ENCODE measurements around the gene CFDP1.

Gene CFDP1

GRCh38 chr16:75264999-75265910, 168.0 kb downstream of the CFDP1 start:
- H3K4me1 ChIP-seq (ENCODE audit: control insufficient read depth in 5 of 5, insufficient read depth in 5 of 5, low read length in 5 of 5): peaks cover 14 to 58% (median 50%) of the 10 kb centered on the region in 5 donors
- H3K4me3 ChIP-seq (ENCODE audit: low read depth in 1 of 5, low read length in 5 of 5): peak overlapping the region; percentile 67 to 87 (median 77)
- H3K9me3 ChIP-seq (ENCODE audit: control insufficient read depth in 5 of 5, low read length in 5 of 5): no peaks in the 10 kb centered on the region
- no peaks in the 10 kb centered on the region for H3K36me3 ChIP-seq (ENCODE audit: control insufficient read depth in 5 of 5, insufficient read depth in 5 of 5, low read length in 5 of 5)
- no peaks in the 10 kb centered on the region for H3K27me3 ChIP-seq (ENCODE audit: control insufficient read depth in 5 of 5, insufficient read depth in 4 of 5, low read length in 5 of 5)
- peak overlapping the region; percentile 39 to 99 (median 97) for H3K9ac ChIP-seq (ENCODE audit: low read length in 5 of 5)
- H3K27ac ChIP-seq (ENCODE audit: low read depth, low read length): peak overlapping the region; percentile 96

- H3K27ac ChIP-seq (ENCODE audit: low read depth, low read length): peak overlapping the region; percentile 96
- H3K9ac ChIP-seq (ENCODE audit: low read length in 5 of 5): peak overlapping the region; percentile 39 to 99 (median 97)
- H3K9me3 ChIP-seq (ENCODE audit: control insufficient read depth in 5 of 5, low read length in 5 of 5): no peaks in the 10 kb centered on the region
- H3K4me3 ChIP-seq (ENCODE audit: low read depth in 1 of 5, low read length in 5 of 5): peak overlapping the region; percentile 67 to 87 (median 77)
- H3K4me1 ChIP-seq (ENCODE audit: control insufficient read depth in 5 of 5, insufficient read depth in 5 of 5, low read length in 5 of 5): peaks cover 14 to 58% (median 50%) of the 10 kb centered on the region in 5 donors
- no peaks in the 10 kb centered on the region for H3K27me3 ChIP-seq (ENCODE audit: control insufficient read depth in 5 of 5, insufficient read depth in 4 of 5, low read length in 5 of 5)
- H3K36me3 ChIP-seq (ENCODE audit: control insufficient read depth in 5 of 5, insufficient read depth in 5 of 5, low read length in 5 of 5): no peaks in the 10 kb centered on the region
Observed at GRCh38 chr16:75264457-75264998, 168.8 kb downstream of the CFDP1 start.

GRCh38 chr16:75263963-75264445, 169.3 kb downstream of the CFDP1 start:
- H3K27me3 ChIP-seq (ENCODE audit: control insufficient read depth in 5 of 5, insufficient read depth in 4 of 5, low read length in 5 of 5): no peaks in the 10 kb centered on the region
- H3K4me1 ChIP-seq (ENCODE audit: control insufficient read depth in 5 of 5, insufficient read depth in 5 of 5, low read length in 5 of 5): peaks cover 14 to 60% (median 50%) of the 10 kb centered on the region in 5 donors
- peak overlapping the region; percentile 67 to 87 (median 77) for H3K4me3 ChIP-seq (ENCODE audit: low read depth in 1 of 5, low read length in 5 of 5)
- H3K36me3 ChIP-seq (ENCODE audit: control insufficient read depth in 5 of 5, insufficient read depth in 5 of 5, low read length in 5 of 5): no peaks in the 10 kb centered on the region
- H3K9me3 ChIP-seq (ENCODE audit: control insufficient read depth in 5 of 5, low read length in 5 of 5): no peaks in the 10 kb centered on the region
- H3K27ac ChIP-seq (ENCODE audit: low read depth, low read length): peak overlapping the region; percentile 96
- H3K9ac ChIP-seq (ENCODE audit: low read length in 5 of 5): peak overlapping the region; percentile 39 to 99 (median 97)

- Histone ChIP-seq H3K4me1 (ENCODE audit: control insufficient read depth in 5 of 5, insufficient read depth in 5 of 5, low read length in 5 of 5) (peaks cover 14 to 66% (median 54%) of the 10 kb centered on the region in 5 donors), H3K4me3 (ENCODE audit: low read depth in 1 of 5, low read length in 5 of 5) (peak overlapping the region; percentile 36 to 87 (median 76)), H3K27me3 (ENCODE audit: control insufficient read depth in 5 of 5, insufficient read depth in 4 of 5, low read length in 5 of 5) (no peaks in the 10 kb centered on the region), H3K9ac (ENCODE audit: low read length in 5 of 5) (peak overlapping the region in 4 of 5 donors; percentile 18 to 98 (median 90)), H3K36me3 (ENCODE audit: control insufficient read depth in 5 of 5, insufficient read depth in 5 of 5, low read length in 5 of 5) (no peaks in the 10 kb centered on the region), H3K9me3 (ENCODE audit: control insufficient read depth in 5 of 5, low read length in 5 of 5) (no peaks in the 10 kb centered on the region), H3K27ac (ENCODE audit: low read depth, low read length) (peak overlapping the region; percentile 96)
Observed at GRCh38 chr16:75263291-75263962, 169.9 kb downstream of the CFDP1 start.

- Histone ChIP-seq H3K27ac (ENCODE audit: low read depth, low read length) (peak overlapping the region; percentile 96), H3K4me1 (ENCODE audit: control insufficient read depth in 5 of 5, insufficient read depth in 5 of 5, low read length in 5 of 5) (peaks cover 14 to 72% (median 60%) of the 10 kb centered on the region in 5 donors), H3K4me3 (ENCODE audit: low read depth in 1 of 5, low read length in 5 of 5) (peak overlapping the region in 1 of 5 donors; percentile 26), H3K36me3 (ENCODE audit: control insufficient read depth in 5 of 5, insufficient read depth in 5 of 5, low read length in 5 of 5) (no peaks in the 10 kb centered on the region), H3K9me3 (ENCODE audit: control insufficient read depth in 5 of 5, low read length in 5 of 5) (no peaks in the 10 kb centered on the region), H3K9ac (ENCODE audit: low read length in 5 of 5) (peak overlapping the region in 2 of 5 donors; percentile 33 to 53), H3K27me3 (ENCODE audit: control insufficient read depth in 5 of 5, insufficient read depth in 4 of 5, low read length in 5 of 5) (no peaks in the 10 kb centered on the region)
Observed at GRCh38 chr16:75262800-75263127, 170.5 kb downstream of the CFDP1 start.

- H3K27me3 ChIP-seq (ENCODE audit: control insufficient read depth in 5 of 5, insufficient read depth in 4 of 5, low read length in 5 of 5): no peaks in the 10 kb centered on the region
- H3K9me3 ChIP-seq (ENCODE audit: control insufficient read depth in 5 of 5, low read length in 5 of 5): no peaks in the 10 kb centered on the region
- H3K9ac ChIP-seq (ENCODE audit: low read length in 5 of 5): peak overlapping the region in 2 of 5 donors; percentile 33 to 37
- H3K4me1 ChIP-seq (ENCODE audit: control insufficient read depth in 5 of 5, insufficient read depth in 5 of 5, low read length in 5 of 5): peaks cover 14 to 78% (median 65%) of the 10 kb centered on the region in 5 donors
- H3K36me3 ChIP-seq (ENCODE audit: control insufficient read depth in 5 of 5, insufficient read depth in 5 of 5, low read length in 5 of 5): no peaks in the 10 kb centered on the region
- H3K27ac ChIP-seq (ENCODE audit: low read depth, low read length): peak overlapping the region; percentile 96
- H3K4me3 ChIP-seq (ENCODE audit: low read depth in 1 of 5, low read length in 5 of 5): peak overlapping the region in 1 of 5 donors; percentile 26
Observed at GRCh38 chr16:75262104-75262799, 171.1 kb downstream of the CFDP1 start.

- Histone ChIP-seq H3K4me1 (ENCODE audit: control insufficient read depth in 5 of 5, insufficient read depth in 5 of 5, low read length in 5 of 5) (peaks cover 15 to 80% (median 71%) of the 10 kb centered on the region in 5 donors), H3K36me3 (ENCODE audit: control insufficient read depth in 5 of 5, insufficient read depth in 5 of 5, low read length in 5 of 5) (no peaks in the 10 kb centered on the region), H3K27ac (ENCODE audit: low read depth, low read length) (peak overlapping the region; percentile 96), H3K27me3 (ENCODE audit: control insufficient read depth in 5 of 5, insufficient read depth in 4 of 5, low read length in 5 of 5) (no peaks in the 10 kb centered on the region), H3K9ac (ENCODE audit: low read length in 5 of 5) (peak overlapping the region in 1 of 5 donors; percentile 4), H3K4me3 (ENCODE audit: low read depth in 1 of 5, low read length in 5 of 5) (no peak overlapping the region), H3K9me3 (ENCODE audit: control insufficient read depth in 5 of 5, low read length in 5 of 5) (no peaks in the 10 kb centered on the region)
Observed at GRCh38 chr16:75261590-75262078, 171.7 kb downstream of the CFDP1 start.

- Histone ChIP-seq H3K4me1 (ENCODE audit: control insufficient read depth in 5 of 5, insufficient read depth in 5 of 5, low read length in 5 of 5) (peaks cover 19 to 80% (median 71%) of the 10 kb centered on the region in 5 donors), H3K4me3 (ENCODE audit: low read depth in 1 of 5, low read length in 5 of 5) (no peak overlapping the region), H3K9ac (ENCODE audit: low read length in 5 of 5) (no peak overlapping the region), H3K36me3 (ENCODE audit: control insufficient read depth in 5 of 5, insufficient read depth in 5 of 5, low read length in 5 of 5) (no peaks in the 10 kb centered on the region), H3K27me3 (ENCODE audit: control insufficient read depth in 5 of 5, insufficient read depth in 4 of 5, low read length in 5 of 5) (no peaks in the 10 kb centered on the region), H3K9me3 (ENCODE audit: control insufficient read depth in 5 of 5, low read length in 5 of 5) (no peaks in the 10 kb centered on the region), H3K27ac (ENCODE audit: low read depth, low read length) (no peak overlapping the region)
Observed at GRCh38 chr16:75260851-75261589, 172.3 kb downstream of the CFDP1 start.

GRCh38 chr16:75258807-75259141, 174.5 kb downstream of the CFDP1 start:
- Histone ChIP-seq H3K27ac (ENCODE audit: low read depth, low read length) (no peak overlapping the region), H3K9ac (ENCODE audit: low read length in 5 of 5) (no peak overlapping the region), H3K27me3 (ENCODE audit: control insufficient read depth in 5 of 5, insufficient read depth in 4 of 5, low read length in 5 of 5) (no peaks in the 10 kb centered on the region), H3K36me3 (ENCODE audit: control insufficient read depth in 5 of 5, insufficient read depth in 5 of 5, low read length in 5 of 5) (no peaks in the 10 kb centered on the region), H3K4me1 (ENCODE audit: control insufficient read depth in 5 of 5, insufficient read depth in 5 of 5, low read length in 5 of 5) (peaks cover 21 to 82% (median 76%) of the 10 kb centered on the region in 5 donors), H3K4me3 (ENCODE audit: low read depth in 1 of 5, low read length in 5 of 5) (no peak overlapping the region), H3K9me3 (ENCODE audit: control insufficient read depth in 5 of 5, low read length in 5 of 5) (no peaks in the 10 kb centered on the region)

Measured in subcutaneous abdominal adipose tissue (tissue), 5 donors.